HEK293 (cell line): ENCODE data around the gene SKIC8.
A peak's percentile ranks its signal among the peaks of the same experiment; 100 is the strongest.

ENCODE experiments used
- CTCF ChIA-PET: fragments of 350-600 bp; formaldehyde crosslinking; extraction: SDS; loops from one replicate; lab custom pipeline; 2021; ENCODE audit warnings: antibody characterized with exemption; lab: Yijun Ruan, JAX
- POLR2A ChIA-PET: fragments of 300-600 bp; formaldehyde crosslinking; extraction: SDS; loops from one replicate; lab custom pipeline; 2020; ENCODE audit warnings: antibody characterized with exemption, inconsistent platforms; lab: Yijun Ruan, JAX
- H3K27ac ChIP-seq: fragments of 200-500 bp; sonication (Bioruptor generic); 2 replicates; pipeline ENCODE4 v1.5.1; 2014; ENCODE audit warnings: low read depth, low read length, control low read depth, inconsistent platforms; ENCODE audit errors: extremely low read depth
- H3K36me3 ChIP-seq, 2 experiments: fragments of 200-500 bp in 1 of 2; sonication (Bioruptor generic) in 1 of 2; 1 replicate in 1 of 2; 2 replicates in 1 of 2; pipeline ENCODE4 v1.5.1; 2014 to 2017; ENCODE audit warnings: inconsistent platforms in 2 of 2, low read length in 2 of 2; ENCODE audit not compliant: control insufficient read depth in 2 of 2, insufficient read depth in 1 of 2
- H3K4me1 ChIP-seq: fragments of 200-500 bp; sonication (Bioruptor generic); 2 replicates; pipeline ENCODE4 v1.5.1; 2014; ENCODE audit warnings: mild to moderate bottlenecking, low read length, inconsistent platforms; ENCODE audit not compliant: control insufficient read depth, insufficient read depth
- H3K4me3 ChIP-seq: 2 replicates; pipeline ENCODE4 v1.5.1; 2011; ENCODE audit warnings: low read depth, mild to moderate bottlenecking, control low read depth, low read length, moderate library complexity
- H3K9me3 ChIP-seq: fragments of 200-500 bp; sonication (Bioruptor generic); 2 replicates; pipeline ENCODE4 v1.5.1; 2014; ENCODE audit warnings: low read depth, low read length, inconsistent platforms; ENCODE audit not compliant: control insufficient read depth, insufficient read depth
- BCL11A ChIP-seq: fragments of 450-650 bp; formaldehyde crosslinking; IDR thresholded peaks from 2 replicates; pipeline ENCODE4 v1.5.1; 2016; ENCODE audit warnings: low read depth, missing biosample characterization, missing genetic modification characterization
- EGR2 ChIP-seq: fragments of 450-650 bp; formaldehyde crosslinking; IDR thresholded peaks from 2 replicates; pipeline ENCODE4 v1.5.1; 2016; ENCODE audit warnings: low read depth, missing biosample characterization, missing genetic modification characterization
- ELK4 ChIP-seq: IDR thresholded peaks from 2 replicates; pipeline ENCODE4 v1.6.1; 2011; ENCODE audit warnings: mild to moderate bottlenecking, low read depth, low read length, borderline replicate concordance
- GFI1B ChIP-seq: fragments of 450-650 bp; formaldehyde crosslinking; IDR thresholded peaks from 2 replicates; pipeline ENCODE4 v1.5.1; 2016; ENCODE audit warnings: missing biosample characterization, missing genetic modification characterization
- HIC1 ChIP-seq: fragments of 450-650 bp; formaldehyde crosslinking; IDR thresholded peaks from 2 replicates; pipeline ENCODE4 v1.5.1; 2016; ENCODE audit warnings: missing biosample characterization, missing genetic modification characterization
- HOXC10 ChIP-seq: sonication (generic); formaldehyde crosslinking; IDR thresholded peaks from 2 replicates; pipeline ENCODE4 v1.8.1; 2023; ENCODE audit warnings: mild to moderate bottlenecking, missing genetic modification reagents
- PBX3 ChIP-seq: sonication (generic); formaldehyde crosslinking; IDR thresholded peaks from 2 replicates; pipeline ENCODE4 v1.8.1; 2022; ENCODE audit warnings: mild to moderate bottlenecking, moderate library complexity, missing genetic modification reagents
- SCRT2 ChIP-seq: fragments of 450-650 bp; formaldehyde crosslinking; IDR thresholded peaks from 2 replicates; pipeline ENCODE4 v1.5.1; 2016; ENCODE audit warnings: missing biosample characterization, missing genetic modification characterization
- ZBTB26 ChIP-seq: fragments of 450-650 bp; formaldehyde crosslinking; optimal IDR thresholded peaks from 2 replicates; pipeline ENCODE3; 2016; ENCODE audit warnings: missing biosample characterization, mild to moderate bottlenecking, missing genetic modification characterization
- ZEB2 ChIP-seq: fragments of 450-650 bp; formaldehyde crosslinking; IDR thresholded peaks from 2 replicates; pipeline ENCODE4 v1.5.1; 2016; ENCODE audit warnings: missing biosample characterization, missing genetic modification characterization
- ZFHX2 ChIP-seq: fragments of 450-650 bp; formaldehyde crosslinking; conservative IDR thresholded peaks from 2 replicates; pipeline ENCODE4 v1.5.1; 2016; ENCODE audit warnings: missing biosample characterization, missing genetic modification characterization
- ZFP3 ChIP-seq: fragments of 450-650 bp; formaldehyde crosslinking; IDR thresholded peaks from 2 replicates; pipeline ENCODE4 v1.5.1; 2016; ENCODE audit warnings: low read depth, missing biosample characterization, missing genetic modification characterization
- ZNF24 ChIP-seq: fragments of 450-650 bp; formaldehyde crosslinking; IDR thresholded peaks from 2 replicates; pipeline ENCODE4 v1.5.1; 2016; ENCODE audit warnings: missing biosample characterization, missing genetic modification characterization
- ZNF292 ChIP-seq: fragments of 450-650 bp; formaldehyde crosslinking; IDR thresholded peaks from 2 replicates; pipeline ENCODE4 v1.5.1; 2016; ENCODE audit warnings: low read depth, missing biosample characterization, missing genetic modification characterization, borderline replicate concordance
- ZNF335 ChIP-seq: fragments of 450-650 bp; formaldehyde crosslinking; conservative IDR thresholded peaks from 2 replicates; pipeline ENCODE4 v1.5.1; 2016; ENCODE audit warnings: missing biosample characterization, missing genetic modification characterization
- ZNF350 ChIP-seq: fragments of 450-650 bp; formaldehyde crosslinking; IDR thresholded peaks from 2 replicates; pipeline ENCODE4 v1.5.0; 2017; ENCODE audit warnings: missing biosample characterization, mild to moderate bottlenecking, missing genetic modification characterization
- ZNF366 ChIP-seq: fragments of 450-650 bp; formaldehyde crosslinking; conservative IDR thresholded peaks from 2 replicates; pipeline ENCODE4 v1.5.1; 2016; ENCODE audit warnings: missing biosample characterization, missing genetic modification characterization
- ZNF404 ChIP-seq: fragments of 450-650 bp; formaldehyde crosslinking; IDR thresholded peaks from 2 replicates; pipeline ENCODE4 v1.5.1; 2017; ENCODE audit warnings: missing biosample characterization, missing genetic modification characterization
- ZNF555 ChIP-seq: fragments of 450-650 bp; formaldehyde crosslinking; conservative IDR thresholded peaks from 2 replicates; pipeline ENCODE4 v1.5.1; 2017; ENCODE audit warnings: missing biosample characterization, mild to moderate bottlenecking, missing genetic modification characterization, inconsistent platforms
- ZNF610 ChIP-seq: fragments of 450-650 bp; formaldehyde crosslinking; IDR thresholded peaks from 2 replicates; pipeline ENCODE4 v1.5.1; 2016; ENCODE audit warnings: missing biosample characterization, missing genetic modification characterization, borderline replicate concordance
- ZNF660 ChIP-seq: fragments of 450-650 bp; IDR thresholded peaks from 2 replicates; pipeline ENCODE4 v1.5.1; 2018; ENCODE audit warnings: missing biosample characterization, mild to moderate bottlenecking, missing genetic modification characterization
- ZSCAN4 ChIP-seq: fragments of 450-650 bp; formaldehyde crosslinking; IDR thresholded peaks from 2 replicates; pipeline ENCODE4 v1.5.1; 2017; ENCODE audit warnings: missing biosample characterization, missing genetic modification characterization

Gene SKIC8

GRCh38 chr15:78244893-78245292 lies 54.5 kb downstream of the SKIC8 start:
- H3K27ac ChIP-seq: no peak overlapping the region
- no peaks in the 10 kb centered on the region for H3K36me3 ChIP-seq
- no peaks in the 10 kb centered on the region for H3K4me1 ChIP-seq
- H3K4me3 ChIP-seq: no peak overlapping the region
- TF ChIP-seq ZFHX2 (tag by site-specific recombination) (0 out of 2 replicates have a peak, but pooled peaks have one; percentile 23), EGR2 (tag by site-specific recombination) (peak; percentile 26; the same call in 1 of the 2 replicates), HOXC10 (CRISPR knock-in tag) (no peak), HIC1 (tag by site-specific recombination) (no peak)
- CTCF ChIA-PET: interaction anchor here (0.6 to 10.5 kb wide), 4 partner anchors 70 to 1703 kb away, joined by 3 to 234 read pairs (median 104); no protein-coding TSS in a partner anchor
- no peaks in the 10 kb centered on the region for H3K9me3 ChIP-seq
- POLR2A ChIA-PET: no interaction called here

- no peak overlapping the region for H3K4me3 ChIP-seq
- CTCF ChIA-PET: interaction anchor here (0.7 to 10.5 kb wide), 5 partner anchors 70 to 507 kb away, joined by 3 to 234 read pairs (median 6); partner anchors contain the start of gene IDH3A
- POLR2A ChIA-PET: no interaction called here
- H3K4me1 ChIP-seq: no peaks in the 10 kb centered on the region
- TF ChIP-seq ZNF350 (tag by site-specific recombination) (no peak), ELK4 (no peak), ZNF24 (no peak), ZNF610 (tag by site-specific recombination) (no peak), ZNF404 (tag by site-specific recombination) (no peak), ZNF366 (tag by site-specific recombination) (no peak), GFI1B (tag by site-specific recombination) (no peak), ZNF660 (tag by site-specific recombination) (no peak), ZSCAN4 (no peak), ZFP3 (tag by site-specific recombination) (no peak), ZFHX2 (tag by site-specific recombination) (no peak), BCL11A (tag by site-specific recombination) (no peak), SCRT2 (tag by site-specific recombination) (no peak), ZNF555 (tag by site-specific recombination) (no peak), ZBTB26 (tag by site-specific recombination) (no peak), ZEB2 (tag by site-specific recombination) (no peak), ZNF335 (no peak), ZNF292 (tag by site-specific recombination) (no peak), PBX3 (CRISPR knock-in tag) (no peak)
- H3K27ac ChIP-seq: no peak overlapping the region
- H3K9me3 ChIP-seq: no peaks in the 10 kb centered on the region
- no peaks in the 10 kb centered on the region for H3K36me3 ChIP-seq
These were observed 55.3 kb downstream of the SKIC8 start for GRCh38 chr15:78244101-78244500.
